GM19395 (cell line): ENCODE results near the gene NODAL.

Experiments used
- ATAC-seq: cut with Tn5 transposase; IDR thresholded peaks from one replicate; pipeline ENCODE4 v1.9.1; 2021; ENCODE audit warnings: mild to moderate bottlenecking, moderate library complexity; ENCODE audit not compliant: unreplicated experiment

Gene NODAL

GRCh38 chr10:70465278-70465677, 23.8 kb upstream of the NODAL start:
- no peak for ATAC-seq

DNA sequence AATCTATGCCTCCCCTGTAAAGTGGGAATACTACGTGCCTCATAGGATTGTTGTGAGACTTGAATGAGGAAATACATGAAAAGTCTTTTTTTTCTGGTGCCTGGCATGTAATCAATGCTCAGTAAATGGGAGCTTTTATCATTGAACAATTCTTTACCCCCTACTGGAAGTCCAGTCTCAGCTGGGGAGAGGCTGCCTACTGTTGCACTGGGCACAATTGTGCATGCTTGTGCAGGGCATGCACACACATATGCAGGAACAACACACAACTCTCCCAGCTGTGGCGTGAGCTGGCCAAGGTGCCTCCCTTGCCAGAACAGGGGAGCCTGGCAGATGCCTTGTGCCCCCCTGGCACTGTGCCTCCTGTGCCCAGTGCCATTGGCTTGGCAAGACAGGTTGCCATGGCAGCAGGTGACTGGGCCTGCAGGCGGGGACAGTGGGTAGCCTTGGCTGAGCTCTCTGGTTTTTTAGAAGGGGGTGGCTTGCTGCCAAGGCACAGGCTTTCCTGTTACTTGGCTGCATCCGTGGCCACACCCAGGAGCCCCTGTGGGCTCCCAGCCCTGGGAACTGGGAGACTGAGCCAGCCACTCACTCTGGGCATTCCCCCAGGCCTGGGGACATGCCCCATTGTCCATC, 21.0 kb upstream of the NODAL start:
- ATAC-seq, result no peak

DNA sequence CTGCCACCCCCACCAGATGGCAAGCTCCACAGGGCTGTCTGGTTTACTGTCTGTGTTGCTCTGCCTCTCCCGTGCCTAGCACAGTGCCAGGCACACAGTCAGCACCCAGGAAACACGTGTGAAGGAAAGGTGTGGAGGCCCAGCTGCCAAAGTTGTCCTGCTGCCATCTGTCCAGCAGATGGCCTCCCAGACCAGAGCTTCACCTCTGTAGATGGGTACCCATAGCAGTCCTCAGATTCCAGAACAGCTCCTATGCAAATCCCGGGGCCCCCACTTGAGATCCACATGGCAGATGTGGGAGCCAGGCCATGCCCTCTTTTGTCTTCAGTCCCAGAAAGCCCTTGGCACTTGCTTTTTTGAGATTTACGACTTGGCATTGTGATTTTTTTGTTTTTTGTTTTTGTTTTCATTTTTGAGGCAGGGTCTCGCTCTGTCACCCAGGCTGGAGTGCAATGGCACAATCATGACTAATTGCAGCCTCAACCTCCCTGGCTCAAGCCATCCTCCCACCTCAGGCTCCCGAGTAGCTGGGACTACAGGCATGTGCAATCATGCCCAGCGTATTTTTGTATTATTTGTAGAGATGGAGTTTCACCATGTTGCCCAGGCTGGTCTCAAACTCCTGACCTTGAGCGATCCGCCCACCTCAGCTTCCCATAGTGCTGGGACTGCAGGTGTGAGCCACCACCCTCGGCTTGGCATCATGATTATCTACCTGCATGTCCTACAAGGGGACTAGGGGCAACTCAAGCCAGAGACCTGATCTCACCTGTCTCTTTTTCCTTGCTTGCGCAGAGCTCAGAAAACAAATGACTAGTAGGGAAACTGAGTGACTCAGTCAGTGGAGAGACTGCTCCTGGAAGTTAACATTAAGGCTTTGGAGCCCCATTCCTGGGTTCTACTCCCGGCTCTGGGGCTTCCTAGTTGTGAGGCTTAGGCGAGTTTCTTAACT, 20.2 kb upstream of the NODAL start:
- ATAC-seq, result no peak

DNA sequence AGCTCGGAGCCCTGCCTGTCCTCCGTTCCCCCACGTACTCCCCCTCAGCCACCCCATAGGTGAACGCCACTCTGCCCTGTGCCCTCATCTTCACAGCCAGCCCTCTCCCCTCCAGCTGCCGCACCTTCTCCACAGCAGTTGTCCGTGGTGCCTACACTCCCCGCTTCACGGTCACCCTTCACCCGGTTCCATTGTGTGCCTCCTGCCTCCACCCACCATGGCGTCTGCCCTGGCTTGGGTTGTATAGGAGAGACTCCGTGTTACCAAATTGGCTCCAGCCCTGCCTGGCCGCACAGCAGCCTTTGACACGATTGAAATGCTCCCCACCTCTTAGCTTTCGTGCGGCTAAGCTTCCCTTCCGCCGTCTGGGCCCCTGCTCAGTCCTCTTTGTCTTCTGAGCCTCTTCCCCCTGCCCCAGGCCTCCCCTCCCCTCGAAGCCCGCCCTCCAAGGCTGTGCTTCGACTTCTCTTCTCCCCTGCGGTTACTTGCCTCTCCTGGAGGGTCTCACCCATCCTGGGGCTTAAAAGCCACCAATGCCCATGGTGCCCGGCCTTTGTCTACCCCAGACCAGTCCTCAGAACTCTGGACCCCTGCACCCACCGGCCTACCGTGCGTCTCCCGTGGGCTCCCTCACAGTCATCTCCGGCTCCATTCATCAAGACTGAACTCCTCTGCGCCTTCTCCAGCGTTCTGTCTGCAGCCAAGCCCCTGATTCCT, 18.5 kb upstream of the NODAL start:
- no peak for ATAC-seq

GRCh38 chr10:70459061-70459773, 17.7 kb upstream of the NODAL start:
- ATAC-seq, result no peak

- no peak for ATAC-seq
Observed at GRCh38 chr10:70458329-70459060, 17.0 kb upstream of the NODAL start.

GRCh38 chr10:70457759-70458305, 16.4 kb upstream of the NODAL start:
- ATAC-seq, result no peak

DNA sequence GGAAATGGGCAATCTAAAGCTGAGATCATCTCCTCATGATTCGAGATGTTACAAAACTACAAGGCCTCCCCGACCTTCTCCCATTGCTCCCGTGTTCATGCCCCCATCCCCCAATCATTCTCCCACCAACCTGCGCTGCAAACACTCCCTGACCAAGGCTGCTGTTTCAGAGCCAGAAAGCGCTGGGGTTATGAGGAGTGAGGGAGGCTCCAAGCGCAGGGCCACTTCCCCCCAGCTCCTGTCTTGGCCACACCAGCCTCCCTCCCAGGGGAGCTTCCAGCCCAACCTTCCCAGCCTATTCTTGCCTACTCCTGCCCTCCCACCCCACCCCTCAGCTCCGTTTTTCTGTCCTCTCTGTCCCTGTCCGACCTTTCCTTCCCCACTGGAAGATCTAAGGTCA, 14.7 kb upstream of the NODAL start:
- no peak for ATAC-seq

GRCh38 chr10:70455213-70455630, 13.7 kb upstream of the NODAL start:
- ATAC-seq, result no peak

GRCh38 chr10:70448236-70448635, 6.8 kb upstream of the NODAL start:
- no peak for ATAC-seq

GRCh38 chr10:70445718-70446657, 4.5 kb upstream of the NODAL start:
- no peak for ATAC-seq

GRCh38 chr10:70444744-70445143, 3.3 kb upstream of the NODAL start:
- ATAC-seq, result no peak

DNA sequence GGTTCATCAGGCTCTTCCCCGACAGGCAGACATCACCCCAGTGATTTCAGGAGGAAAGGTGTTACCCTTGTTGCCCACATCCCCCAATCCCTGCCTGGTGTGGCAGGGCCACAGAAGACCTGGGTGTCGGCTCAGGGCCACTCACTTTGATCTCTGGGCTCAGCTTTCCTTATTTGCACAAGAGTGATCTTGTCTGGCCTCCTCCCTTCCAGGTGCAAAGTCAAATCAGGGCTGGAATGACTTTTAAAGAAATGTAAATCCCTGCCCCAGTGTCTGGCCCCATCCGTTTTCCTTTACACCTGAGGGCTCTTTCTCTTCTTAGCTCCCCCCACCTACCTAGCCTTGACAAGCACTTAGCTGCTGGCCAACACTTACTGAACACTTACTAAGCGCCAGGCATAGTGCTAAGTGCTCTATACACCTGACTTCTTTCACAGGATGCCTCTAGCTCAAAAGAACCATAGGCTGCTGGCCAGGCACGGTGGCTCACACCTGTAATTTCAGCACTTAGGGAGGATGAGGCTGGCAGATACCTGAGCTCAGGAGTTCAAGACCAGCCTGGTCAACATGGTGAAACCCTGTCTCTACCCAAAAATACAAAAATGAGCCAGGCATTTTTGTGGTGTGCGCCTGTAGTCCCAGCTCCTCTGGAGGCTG, 979 bp upstream of the NODAL start:
- no peak for ATAC-seq

DNA sequence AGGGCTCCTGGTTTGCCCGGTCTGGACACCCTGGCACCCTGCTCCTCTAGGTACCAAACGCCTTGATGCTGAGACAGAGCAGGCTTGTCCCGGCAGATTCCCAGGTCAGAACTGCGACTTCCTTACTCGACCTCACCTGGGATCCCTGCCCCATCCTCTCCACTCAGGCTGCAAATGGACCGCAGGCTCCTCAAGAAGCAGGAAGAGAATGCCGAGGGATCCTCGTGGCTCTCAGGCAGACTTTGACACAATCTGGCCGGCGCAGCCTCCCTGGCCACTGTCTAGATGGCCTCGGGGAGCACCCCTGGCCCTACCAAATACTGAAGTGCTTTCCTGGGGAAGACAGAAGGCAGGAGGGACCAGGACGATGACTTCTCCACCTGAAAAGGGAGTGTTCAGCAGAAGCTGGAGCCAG, 421 bp upstream of the NODAL start:
- no peak for ATAC-seq

DNA sequence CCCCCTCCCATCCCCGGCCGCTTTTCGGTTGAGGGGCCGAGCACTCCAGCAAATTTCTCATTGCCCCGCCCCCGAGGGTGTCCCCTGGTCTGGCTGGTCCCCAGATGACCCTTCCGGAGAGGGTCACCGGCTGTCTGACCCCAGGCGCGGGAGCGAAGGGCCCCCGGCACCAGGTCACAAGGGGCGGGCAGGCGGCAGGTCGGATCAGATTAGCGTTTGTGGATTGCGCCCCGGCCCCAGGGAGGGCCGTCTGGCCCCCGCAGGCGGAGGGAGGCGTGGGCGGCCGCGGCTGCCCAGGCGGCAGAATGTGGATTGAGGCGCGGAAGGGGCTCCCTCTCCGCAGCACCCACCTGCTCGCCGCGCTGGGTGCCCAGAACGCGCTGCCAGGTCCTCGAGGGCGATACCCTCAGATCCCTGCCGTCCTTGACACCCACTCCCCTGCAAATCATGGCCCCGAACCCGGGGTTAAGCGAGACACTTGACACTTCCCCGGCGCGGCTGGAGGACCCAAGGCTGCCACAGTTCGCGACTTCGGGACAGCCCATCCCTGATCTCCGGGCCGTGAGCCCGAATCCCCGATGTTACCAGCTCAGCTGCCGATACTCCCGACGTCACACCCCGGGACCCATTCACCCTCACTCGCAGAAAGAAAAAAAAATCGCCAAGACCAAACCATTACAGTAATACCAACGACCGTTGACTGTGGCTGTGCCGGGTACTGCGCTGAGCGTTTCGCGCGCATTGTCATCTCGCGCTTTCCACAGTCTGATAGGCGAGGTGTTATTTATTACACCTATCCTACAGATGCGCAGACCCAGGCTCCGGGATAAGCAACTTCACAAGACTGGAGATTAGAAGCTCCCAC, 953 bp downstream of the NODAL start:
- no peak for ATAC-seq

GRCh38 chr10:70437721-70438120, 3.8 kb downstream of the NODAL start:
- ATAC-seq, result no peak
